Measurements from ENCODE around the gene INO80.

Gene INO80

DNA sequence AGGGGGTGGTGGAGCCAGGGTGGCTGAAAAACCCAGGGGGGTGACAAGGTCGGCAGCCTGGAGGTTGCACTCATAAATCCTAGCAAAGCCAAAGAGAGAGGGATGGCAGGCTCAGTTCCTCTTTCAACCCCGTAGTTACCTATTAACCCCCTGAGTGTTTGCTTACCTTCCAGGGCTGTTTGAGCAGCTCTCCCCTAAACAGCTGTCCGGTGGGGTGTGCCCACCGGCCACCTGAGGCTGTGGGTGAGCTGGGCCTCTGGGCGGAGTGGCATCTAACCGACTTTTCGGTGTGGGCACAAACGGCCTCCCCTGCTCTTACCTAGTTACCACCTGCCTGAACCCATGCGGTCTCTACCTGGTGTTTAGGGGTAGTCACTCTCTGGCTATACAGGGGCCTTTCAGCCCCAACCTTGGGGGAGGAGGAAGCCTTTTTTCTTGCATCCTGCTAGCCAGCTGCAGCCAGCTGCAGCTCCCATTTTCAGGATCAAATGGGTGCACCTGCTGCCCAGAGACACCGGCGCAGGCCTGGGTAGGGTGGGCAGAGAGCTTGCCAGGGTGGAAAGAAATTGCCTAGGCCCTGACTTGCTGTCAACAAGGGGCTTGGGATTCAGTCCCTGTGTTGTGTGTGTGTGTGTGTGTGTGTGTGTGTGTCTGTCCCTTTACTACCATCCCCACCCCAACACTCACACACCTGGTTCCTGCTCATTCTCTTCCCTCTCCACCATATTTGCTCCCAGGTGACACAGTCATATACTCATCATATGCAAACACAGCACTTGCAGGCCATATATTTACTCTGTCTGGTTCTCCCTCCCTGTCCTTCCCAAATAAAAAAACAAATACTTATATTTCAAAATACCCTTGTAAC lies 183.2 kb downstream of the INO80 start:
- no peak overlapping the region for H3K4me3 ChIP-seq (ENCODE audit: low read depth, low read length)
- TF ChIP-seq, protein P1, sequence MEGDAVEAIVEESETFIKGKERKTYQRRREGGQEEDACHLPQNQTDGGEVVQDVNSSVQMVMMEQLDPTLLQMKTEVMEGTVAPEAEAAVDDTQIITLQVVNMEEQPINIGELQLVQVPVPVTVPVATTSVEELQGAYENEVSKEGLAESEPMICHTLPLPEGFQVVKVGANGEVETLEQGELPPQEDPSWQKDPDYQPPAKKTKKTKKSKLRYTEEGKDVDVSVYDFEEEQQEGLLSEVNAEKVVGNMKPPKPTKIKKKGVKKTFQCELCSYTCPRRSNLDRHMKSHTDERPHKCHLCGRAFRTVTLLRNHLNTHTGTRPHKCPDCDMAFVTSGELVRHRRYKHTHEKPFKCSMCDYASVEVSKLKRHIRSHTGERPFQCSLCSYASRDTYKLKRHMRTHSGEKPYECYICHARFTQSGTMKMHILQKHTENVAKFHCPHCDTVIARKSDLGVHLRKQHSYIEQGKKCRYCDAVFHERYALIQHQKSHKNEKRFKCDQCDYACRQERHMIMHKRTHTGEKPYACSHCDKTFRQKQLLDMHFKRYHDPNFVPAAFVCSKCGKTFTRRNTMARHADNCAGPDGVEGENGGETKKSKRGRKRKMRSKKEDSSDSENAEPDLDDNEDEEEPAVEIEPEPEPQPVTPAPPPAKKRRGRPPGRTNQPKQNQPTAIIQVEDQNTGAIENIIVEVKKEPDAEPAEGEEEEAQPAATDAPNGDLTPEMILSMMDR (conservative IDR thresholded peaks at IDR 0.05; ENCODE audit: low read depth, low read length), result no peak
- DNase-seq (ENCODE audit: low read depth), result no peak

DNA sequence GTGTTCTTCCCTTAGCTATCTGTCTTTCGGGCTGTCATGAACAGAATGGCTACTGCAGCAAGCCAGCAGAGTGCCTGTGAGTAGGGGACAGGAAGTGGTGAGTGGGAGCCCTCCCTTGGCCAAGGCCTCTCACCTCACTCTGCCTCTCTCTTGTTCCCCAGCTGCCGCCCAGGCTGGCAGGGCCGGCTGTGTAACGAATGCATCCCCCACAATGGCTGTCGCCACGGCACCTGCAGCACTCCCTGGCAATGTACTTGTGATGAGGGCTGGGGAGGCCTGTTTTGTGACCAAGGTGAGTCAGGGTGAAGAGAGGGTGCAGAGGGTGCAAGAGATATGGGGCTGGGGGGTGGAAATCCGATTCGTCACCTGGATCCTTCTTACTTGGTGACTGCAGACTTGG lies 183.9 kb downstream of the INO80 start:
- no peak overlapping the region for H3K4me3 ChIP-seq (ENCODE audit: low read depth, low read length)
- TF ChIP-seq, protein P1 (conservative IDR thresholded peaks at IDR 0.05; ENCODE audit: low read depth, low read length), result no peak
- no peak for DNase-seq (ENCODE audit: low read depth)

DNA sequence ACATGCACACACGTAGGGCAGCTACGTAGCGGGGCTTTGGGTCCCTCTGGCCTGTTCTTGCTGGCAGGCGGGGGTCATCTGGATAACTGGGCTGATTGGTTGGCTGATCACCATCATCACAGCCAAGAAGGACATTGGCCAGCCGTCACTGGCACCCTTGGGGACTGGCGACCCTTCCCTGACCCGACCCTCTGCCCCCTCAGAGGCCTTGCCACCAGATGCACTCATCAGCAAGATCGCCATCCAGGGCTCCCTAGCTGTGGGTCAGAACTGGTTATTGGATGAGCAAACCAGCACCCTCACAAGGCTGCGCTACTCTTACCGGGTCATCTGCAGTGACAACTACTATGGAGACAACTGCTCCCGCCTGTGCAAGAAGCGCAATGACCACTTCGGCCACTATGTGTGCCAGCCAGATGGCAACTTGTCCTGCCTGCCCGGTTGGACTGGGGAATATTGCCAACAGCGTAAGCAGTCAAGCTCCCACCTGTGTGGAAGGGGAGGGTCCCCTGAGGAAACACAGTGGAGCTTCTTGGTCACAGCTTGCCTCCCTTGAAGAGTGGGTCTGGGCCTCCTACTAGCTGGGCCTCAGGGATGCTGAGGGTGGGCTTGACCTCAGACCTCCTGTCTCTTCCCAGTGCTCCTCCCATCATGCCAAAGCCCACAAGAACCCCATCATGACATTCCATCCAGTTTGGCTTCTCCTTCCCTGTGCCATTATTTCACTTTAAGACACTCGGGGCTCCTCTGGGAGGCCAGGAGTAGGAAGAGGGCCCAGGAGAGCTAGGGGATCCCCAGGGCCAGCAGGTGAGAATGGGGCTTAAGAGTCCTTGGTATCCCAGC lies 184.6 kb downstream of the INO80 start:
- no peak overlapping the region for H3K4me3 ChIP-seq (ENCODE audit: low read depth, low read length)
- no peak for DNase-seq (ENCODE audit: low read depth)
- TF ChIP-seq, protein P1 (conservative IDR thresholded peaks at IDR 0.05; ENCODE audit: low read depth, low read length), result no peak

DNA sequence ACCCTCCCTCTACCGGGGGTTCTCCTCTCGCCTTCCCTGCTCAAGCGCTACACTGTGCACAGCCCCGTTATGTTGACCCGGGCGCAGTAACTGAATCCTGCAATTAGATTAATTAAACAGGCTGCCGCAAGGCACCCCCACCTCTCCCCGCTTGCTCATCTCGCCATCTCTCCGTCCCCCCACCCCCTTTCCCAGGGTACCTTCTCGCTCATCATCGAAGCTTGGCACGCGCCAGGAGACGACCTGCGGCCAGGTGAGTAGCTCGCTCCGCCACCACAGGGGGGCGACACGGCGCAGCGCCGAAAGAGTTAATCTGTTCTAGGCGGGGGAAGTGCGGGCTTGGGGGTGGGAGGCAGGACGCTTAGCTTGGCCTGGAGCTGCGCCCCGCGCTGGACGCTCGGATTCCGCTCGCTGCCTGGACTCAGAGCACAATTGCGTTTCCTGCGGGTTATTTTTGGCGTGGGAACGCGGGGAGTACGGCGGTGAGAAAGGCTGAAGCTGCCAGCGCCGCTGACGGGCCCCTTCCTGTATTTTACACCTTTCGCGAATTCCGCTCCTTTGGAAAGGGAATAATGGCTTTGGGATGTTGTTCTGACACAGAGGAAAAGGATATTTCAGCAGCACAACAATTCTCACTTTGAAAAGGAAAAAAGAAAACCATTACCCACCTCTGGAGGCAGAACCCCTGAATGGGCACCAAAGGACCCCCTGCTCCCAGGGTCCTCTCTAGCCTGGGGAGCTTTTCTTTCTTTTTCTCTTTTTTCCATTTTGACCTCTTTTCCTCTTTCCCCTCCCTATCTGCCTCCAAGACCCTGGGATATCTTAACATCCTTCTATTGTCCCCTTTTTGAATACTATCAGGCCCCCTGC lies 185.4 kb downstream of the INO80 start:
- DNase-seq (ENCODE audit: low read depth), result peak; percentile 36

DNA sequence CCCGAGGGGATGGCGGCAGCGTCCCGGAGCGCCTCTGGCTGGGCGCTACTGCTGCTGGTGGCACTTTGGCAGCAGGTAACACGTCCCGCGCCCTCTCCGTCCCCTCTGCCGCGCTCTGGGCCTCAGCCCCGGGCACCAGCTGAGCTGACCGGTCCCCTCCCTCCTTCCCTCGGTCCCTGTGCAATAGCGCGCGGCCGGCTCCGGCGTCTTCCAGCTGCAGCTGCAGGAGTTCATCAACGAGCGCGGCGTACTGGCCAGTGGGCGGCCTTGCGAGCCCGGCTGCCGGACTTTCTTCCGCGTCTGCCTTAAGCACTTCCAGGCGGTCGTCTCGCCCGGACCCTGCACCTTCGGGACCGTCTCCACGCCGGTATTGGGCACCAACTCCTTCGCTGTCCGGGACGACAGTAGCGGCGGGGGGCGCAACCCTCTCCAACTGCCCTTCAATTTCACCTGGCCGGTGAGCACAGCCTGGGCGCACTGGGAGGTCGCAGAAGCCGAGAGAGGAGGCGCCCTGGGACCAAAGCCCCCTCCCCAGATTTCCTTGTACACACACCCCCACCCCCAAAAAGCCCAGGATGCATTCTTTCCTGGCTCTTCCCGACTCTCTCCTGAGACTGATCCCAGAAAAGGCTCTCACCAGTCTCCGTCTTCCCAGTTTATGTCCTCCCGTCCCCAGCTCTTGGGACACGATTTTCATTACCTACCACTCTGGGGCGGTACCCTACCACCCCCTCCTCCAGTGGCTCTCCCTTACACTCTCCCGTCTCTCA lies 186.2 kb downstream of the INO80 start:
- H3K4me3 ChIP-seq (ENCODE audit: low read depth, low read length), result peak overlapping the region; percentile 41
- peak; percentile 68 for DNase-seq (ENCODE audit: low read depth)
- TF ChIP-seq, protein P1 (conservative IDR thresholded peaks at IDR 0.05; ENCODE audit: low read depth, low read length), result peak; percentile 12

More for the DNA sequence above, 185.4 kb downstream of the INO80 start:
- TF ChIP-seq, protein P1 (conservative IDR thresholded peaks at IDR 0.05; ENCODE audit: low read depth, low read length), result peak; percentile 41
- H3K4me3 ChIP-seq (ENCODE audit: low read depth, low read length), result peak overlapping the region; percentile 23

All from choroid plexus epithelial cell (primary cell).